Endometrial microvascular endothelial cells (primary cell): Measurements from ENCODE around the gene AK4. TPM values are rescaled to one million over a fixed set of nuclear protein-coding genes. Genes with fewer than 3 reads are reported as not detected.

Source experiments
- in situ Hi-C: cut with HindIII; loops from 2 replicates; pipeline ENCODE4 v1.10.0; 2017; ENCODE audit warnings: low sequenced_read_pairs, low pct_unique_long_range_greater_than_20kb; ENCODE audit errors: inconsistent ontology term
- total RNA-seq: library from RNA; depleted of rRNA; stranded (reverse); fragments of >200 nt; gene quantifications from one replicate; pipeline ENCODE4 v1.2.3, GENCODE V29; 2015; ENCODE audit errors: inconsistent ontology term

The AK4 gene
- total RNA-seq, 1 donor from 2014 or later, result 11.2 TPM

GRCh38 chr1:65172936-65173690, 25.1 kb downstream of the AK4 start:
- in situ Hi-C loops, result no loop called here

- in situ Hi-C loops, result no loop called here
These were observed 26.6 kb downstream of the AK4 start for GRCh38 chr1:65174585-65174984.

GRCh38 chr1:65175171-65176055, 27.4 kb downstream of the AK4 start:
- in situ Hi-C loops, result no loop called here

GRCh38 chr1:65176056-65176450, 28.1 kb downstream of the AK4 start:
- in situ Hi-C loops, result no loop called here

- in situ Hi-C loops, result no loop called here
These were observed 28.6 kb downstream of the AK4 start for GRCh38 chr1:65176591-65176990.

- in situ Hi-C loops, result no loop called here
These were observed 29.5 kb downstream of the AK4 start for GRCh38 chr1:65177457-65177856.

GRCh38 chr1:65178235-65178634, 30.2 kb downstream of the AK4 start:
- in situ Hi-C loops, result no loop called here

GRCh38 chr1:65179148-65179547, 31.1 kb downstream of the AK4 start:
- in situ Hi-C loops, result no loop called here

- in situ Hi-C loops, result no loop called here
These were observed 33.0 kb downstream of the AK4 start for GRCh38 chr1:65180977-65181376.

- in situ Hi-C loops, result no loop called here
These were observed 34.8 kb downstream of the AK4 start for GRCh38 chr1:65182658-65183268.

- in situ Hi-C loops, result no loop called here
These were observed 41.6 kb downstream of the AK4 start for GRCh38 chr1:65189576-65190115.

- in situ Hi-C loops, result no loop called here
These were observed 42.2 kb downstream of the AK4 start for GRCh38 chr1:65190229-65190628.

- in situ Hi-C loops, result no loop called here
These were observed 45.2 kb downstream of the AK4 start for GRCh38 chr1:65193129-65193695.

- in situ Hi-C loops, result no loop called here
These were observed 47.8 kb downstream of the AK4 start for GRCh38 chr1:65195495-65196417.

- in situ Hi-C loops, result no loop called here
These were observed 48.9 kb downstream of the AK4 start for GRCh38 chr1:65196926-65197325.

- in situ Hi-C loops, result no loop called here
These were observed 49.6 kb downstream of the AK4 start for GRCh38 chr1:65197636-65198035.

GRCh38 chr1:65198096-65198495, 50.1 kb downstream of the AK4 start:
- in situ Hi-C loops, result no loop called here

- in situ Hi-C loops, result no loop called here
These were observed 52.4 kb downstream of the AK4 start for GRCh38 chr1:65200411-65200810.
